Measurements from ENCODE around the gene SPECC1L.

SPECC1L gene

DNA sequence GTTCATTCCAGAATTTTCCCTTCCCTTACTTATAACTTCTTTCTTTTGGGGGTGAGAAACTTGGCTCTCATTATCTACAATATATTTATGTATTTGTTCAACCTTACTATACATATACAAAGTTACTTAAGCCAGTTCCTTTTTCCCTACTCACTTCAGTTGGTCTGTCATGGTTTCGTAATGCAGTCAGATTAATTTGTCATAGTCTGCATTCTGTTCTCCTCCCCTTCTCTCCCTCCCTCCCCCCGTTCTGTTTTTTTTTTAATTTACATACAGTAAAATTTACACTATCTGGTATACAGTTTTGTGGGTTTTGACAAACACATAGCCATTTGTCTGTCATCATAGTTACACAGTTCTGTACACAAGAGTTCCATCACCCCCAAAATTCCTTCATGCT lies 84.9 kb downstream of the SPECC1L start:
- DNase-seq (ENCODE audit: insufficient read length, low spot score), result no peak
- FAIRE-seq, result no peak

DNA sequence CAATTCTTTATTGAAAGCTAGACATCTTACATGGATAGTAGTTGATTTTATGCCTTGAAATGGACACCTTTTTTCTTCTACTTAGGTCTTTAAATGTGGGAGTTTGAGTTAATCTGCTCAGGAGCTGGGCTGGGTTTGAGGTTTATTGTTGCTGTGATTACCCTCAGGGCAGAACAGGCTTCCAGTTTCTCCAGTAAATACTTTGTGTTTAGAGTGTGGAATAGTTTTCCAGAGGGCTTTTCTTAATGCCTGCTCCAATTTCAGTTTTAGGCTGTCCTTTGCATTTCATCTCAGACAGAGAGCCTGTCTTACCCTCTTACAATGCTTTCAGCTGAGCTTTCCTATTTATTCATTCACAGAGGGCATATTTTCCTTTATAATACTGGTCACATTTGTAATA lies 86.9 kb downstream of the SPECC1L start:
- DNase-seq (ENCODE audit: insufficient read length, low spot score), result no peak

DNA sequence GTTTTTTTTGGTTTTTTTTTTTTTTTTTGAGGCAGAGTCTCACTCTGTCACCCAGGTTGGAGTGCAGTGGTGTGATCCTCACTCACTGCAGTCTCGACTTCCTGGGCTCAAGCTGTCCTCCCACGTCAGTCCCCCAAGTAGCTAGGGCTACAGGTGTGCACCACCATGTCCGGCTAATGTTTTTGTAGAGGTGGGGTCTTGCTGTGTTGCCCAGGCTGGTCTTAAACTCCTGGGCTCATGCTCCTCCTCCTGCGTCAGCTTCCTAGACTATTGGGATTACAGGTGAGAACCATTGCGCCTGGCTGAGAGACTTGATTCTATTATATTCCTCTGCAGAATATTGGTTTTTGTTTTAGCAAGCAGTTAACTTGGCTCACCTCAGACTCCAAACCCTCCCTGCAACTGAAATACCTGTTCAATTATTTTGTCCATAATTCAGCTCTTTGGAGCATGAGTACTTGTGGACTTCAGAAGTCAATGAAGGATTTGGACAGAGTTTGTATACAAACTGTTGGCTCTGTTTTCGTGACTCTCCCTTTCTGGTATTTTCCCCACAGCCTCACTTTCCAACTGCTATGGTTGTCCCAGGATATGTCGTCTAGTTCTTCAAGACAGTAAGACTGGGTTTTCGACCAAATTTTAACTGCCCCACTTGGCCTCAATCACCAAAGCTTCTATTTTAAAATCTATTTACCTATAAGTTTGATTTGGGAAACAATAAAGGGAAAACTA lies 87.6 kb downstream of the SPECC1L start:
- DNase-seq (ENCODE audit: insufficient read length, low spot score), result no peak
- no peak for FAIRE-seq

More for the DNA sequence above, 86.9 kb downstream of the SPECC1L start:
- FAIRE-seq, result no peak

DNA sequence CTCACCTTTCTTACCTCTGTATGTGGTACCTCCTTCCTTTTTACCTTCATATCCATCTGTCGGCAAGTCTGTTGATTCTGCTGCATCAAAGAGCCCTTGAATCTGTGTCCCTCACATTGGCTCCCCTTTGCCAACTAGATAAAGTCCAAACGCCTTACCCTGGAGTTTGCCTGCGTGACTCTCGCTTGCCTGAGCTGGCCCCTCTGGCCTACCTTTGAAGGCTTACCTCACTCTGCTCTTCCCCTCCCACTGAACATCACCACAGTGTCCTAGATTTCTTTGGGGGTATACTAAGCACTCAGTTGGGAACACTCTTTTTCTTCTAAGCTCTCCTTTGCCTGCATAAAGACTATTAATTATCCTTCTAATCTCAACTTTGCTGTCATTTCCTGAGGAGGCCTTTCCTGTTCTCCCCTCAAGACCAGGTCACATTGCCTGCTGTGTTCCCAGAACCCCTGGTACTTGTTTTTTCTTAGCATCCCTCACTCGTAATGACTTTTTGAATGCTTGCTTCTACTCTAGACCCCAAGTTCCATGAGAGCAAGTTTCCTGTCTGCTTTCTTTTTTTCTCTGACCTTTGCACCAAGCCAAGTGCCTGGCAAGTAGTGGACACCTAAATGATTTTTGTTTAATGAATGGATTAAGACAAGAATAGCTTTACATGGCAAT lies 89.0 kb downstream of the SPECC1L start:
- no peak for DNase-seq (ENCODE audit: insufficient read length, low spot score)
- no peak for FAIRE-seq

DNA sequence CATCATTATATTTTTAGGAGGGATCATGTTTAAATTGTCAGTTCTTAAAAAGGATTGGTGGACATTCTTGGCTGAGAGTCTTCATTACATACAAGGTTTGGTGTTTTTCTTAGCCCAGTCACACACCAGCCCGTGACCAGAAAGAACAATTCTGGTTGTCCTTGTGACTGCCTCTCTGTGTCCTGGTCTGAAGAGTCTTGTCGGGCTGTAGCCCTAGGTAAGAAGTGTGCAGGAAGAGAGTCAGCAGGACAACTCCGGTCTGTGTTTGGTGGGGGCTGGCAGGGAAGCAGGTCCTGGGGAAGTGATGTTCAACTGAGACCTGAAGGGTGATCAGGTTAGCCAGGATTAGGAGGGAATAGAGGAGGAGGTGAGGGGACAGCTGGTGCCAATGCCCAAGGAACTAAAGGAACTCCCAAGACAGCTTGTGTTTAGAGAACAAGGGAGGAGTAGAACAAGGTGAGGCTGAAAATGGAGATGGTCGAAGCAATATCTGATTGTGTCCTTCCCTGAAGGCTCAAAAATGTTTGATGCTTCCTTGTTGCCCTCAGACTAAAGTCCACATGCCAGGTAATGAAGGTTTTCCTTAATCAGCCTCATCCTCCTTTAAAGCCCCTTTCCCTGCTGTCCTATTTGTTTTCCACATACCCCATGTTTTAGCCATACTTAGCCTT lies 91.5 kb downstream of the SPECC1L start:
- DNase-seq (ENCODE audit: insufficient read length, low spot score) (no peak), FAIRE-seq (no peak)

DNA sequence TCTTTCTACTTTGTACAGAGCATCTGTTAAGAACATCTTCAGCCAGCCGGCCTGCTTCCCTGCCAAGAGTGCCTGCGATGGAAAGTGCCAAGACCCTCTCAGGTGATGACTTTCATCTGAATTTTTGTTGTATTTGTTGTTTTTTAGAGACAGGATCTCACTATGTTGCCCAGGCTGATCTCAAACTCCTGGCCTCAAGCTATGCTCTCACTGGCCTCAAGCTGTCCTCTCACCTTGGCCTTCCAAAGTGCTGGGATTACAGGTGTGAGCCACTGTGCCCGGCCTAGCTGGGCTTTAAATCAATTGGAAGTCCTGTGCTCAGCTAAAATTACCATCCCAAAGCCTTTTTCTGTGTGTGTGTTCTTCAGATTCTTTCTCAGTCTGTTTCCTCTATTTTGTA lies 92.6 kb downstream of the SPECC1L start:
- FAIRE-seq, result no peak
- no peak for DNase-seq (ENCODE audit: insufficient read length, low spot score)

DNA sequence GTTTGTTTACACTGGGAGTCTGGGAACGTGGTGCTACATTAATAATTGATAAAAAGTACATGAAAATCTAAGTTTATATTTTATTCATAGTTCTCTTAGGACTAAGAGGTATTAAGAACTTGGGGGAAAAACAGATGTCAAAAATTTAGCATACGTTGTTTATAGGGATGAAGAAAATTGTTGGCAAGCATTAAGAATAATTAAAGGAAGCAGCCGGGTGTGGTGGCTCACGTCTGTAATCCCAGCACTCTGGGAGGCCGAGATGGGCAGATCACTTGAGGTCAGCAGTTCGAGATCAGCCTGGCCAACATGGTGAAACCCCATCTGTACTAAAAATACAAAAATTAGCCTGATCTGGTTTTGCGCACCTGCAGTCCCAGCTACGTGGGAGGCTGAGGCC lies 96.1 kb downstream of the SPECC1L start:
- FAIRE-seq, result no peak
- DNase-seq (ENCODE audit: insufficient read length, low spot score), result no peak

DNA sequence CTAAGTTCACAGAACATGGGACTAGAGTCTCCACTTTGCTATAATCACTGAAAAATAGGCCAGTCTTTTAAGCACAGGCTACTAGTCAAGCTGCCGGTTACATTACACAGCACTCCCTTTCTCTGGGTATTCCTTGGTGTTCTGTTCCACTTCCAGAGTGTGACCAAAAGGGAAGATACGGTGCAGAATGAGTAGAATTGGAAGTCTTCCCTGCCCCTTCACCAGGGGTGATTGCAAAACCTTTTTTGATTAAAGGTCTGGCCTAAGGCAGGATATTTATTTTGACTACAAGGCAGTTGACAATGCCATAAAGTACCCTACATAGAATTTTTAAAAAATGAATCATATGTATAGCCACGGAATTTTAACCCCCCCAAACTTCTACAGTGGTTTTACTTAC lies 97.2 kb downstream of the SPECC1L start:
- DNase-seq (ENCODE audit: insufficient read length, low spot score), result no peak
- no peak for FAIRE-seq

DNA sequence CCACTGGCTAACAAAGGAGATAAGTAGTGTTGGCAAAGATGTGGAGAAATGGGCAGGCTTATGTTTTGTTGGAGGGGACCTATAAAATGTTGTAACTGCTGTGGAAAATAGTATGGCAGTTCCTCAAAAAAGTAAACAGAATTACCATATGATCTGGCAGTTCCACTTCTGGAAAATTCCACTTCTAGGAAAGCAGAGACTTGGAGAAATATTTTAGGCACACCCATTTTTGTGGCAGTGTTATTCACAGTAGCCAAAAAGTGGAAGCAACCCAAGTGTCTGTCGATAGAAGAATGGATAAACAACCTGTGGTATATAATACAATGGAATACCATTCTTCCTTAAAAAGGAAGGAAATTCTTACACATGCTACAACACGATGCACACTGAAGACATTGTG lies 99.8 kb downstream of the SPECC1L start:
- FAIRE-seq (no peak), DNase-seq (ENCODE audit: insufficient read length, low spot score) (no peak)

DNA sequence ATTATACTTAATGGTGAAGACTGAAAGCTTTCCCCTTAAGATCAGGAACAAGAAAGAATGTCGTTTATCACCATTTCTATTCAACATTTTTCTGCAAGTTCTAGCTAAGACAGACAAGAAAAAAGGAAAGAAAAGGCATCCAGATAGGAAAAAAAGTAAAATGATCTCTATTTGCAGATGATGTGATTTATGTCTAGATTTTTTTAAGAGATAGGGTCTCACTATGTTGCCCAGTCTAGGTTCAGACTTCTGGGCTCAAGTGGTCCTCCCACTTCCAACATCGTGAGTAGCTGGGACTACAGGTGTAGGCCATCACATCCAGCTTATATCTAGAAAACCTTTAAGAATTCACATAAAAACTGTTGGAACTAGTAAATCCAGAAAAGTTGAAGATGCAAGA lies 105.4 kb downstream of the SPECC1L start:
- DNase-seq (ENCODE audit: insufficient read length, low spot score) (no peak), FAIRE-seq (no peak)

DNA sequence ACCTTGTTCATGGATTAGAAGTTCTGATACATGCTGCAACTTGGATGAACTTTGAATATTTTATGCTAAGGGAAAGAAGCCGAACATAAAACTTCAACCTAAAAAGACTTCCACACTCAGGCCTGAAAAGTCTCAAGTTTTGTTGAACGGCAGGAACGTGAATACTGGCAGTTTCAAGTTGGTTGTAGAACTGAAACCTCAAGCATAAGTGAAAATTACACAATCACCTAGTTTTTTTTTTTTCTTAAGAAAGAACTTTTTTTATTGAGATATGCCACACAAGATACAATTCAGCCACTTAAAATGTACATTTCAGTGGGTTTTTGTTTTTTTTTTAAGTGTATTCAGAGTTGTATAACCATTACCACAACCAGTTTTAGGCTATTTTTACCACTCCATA lies 106.0 kb downstream of the SPECC1L start:
- DNase-seq (ENCODE audit: insufficient read length, low spot score) (no peak), FAIRE-seq (no peak)

DNA sequence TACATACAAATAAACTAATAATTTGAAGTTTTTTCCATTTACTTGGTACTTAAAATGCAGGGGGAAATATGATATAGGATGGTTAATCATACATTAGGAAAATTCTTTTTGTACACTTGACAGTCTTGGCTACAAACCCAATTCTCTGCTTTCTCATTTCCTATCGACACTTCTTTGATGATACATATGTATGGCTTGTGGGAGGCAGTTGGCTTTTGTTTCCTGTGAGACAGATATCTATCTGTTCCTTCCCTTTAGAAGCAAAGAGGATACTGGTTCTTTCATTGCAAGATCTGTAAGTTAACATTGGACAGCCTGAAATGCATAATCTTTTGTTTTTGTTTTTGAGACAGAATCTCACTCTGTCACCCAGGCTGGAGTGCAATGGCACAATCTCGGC lies 108.9 kb downstream of the SPECC1L start:
- no peak for DNase-seq (ENCODE audit: insufficient read length, low spot score)
- FAIRE-seq, result no peak

DNA sequence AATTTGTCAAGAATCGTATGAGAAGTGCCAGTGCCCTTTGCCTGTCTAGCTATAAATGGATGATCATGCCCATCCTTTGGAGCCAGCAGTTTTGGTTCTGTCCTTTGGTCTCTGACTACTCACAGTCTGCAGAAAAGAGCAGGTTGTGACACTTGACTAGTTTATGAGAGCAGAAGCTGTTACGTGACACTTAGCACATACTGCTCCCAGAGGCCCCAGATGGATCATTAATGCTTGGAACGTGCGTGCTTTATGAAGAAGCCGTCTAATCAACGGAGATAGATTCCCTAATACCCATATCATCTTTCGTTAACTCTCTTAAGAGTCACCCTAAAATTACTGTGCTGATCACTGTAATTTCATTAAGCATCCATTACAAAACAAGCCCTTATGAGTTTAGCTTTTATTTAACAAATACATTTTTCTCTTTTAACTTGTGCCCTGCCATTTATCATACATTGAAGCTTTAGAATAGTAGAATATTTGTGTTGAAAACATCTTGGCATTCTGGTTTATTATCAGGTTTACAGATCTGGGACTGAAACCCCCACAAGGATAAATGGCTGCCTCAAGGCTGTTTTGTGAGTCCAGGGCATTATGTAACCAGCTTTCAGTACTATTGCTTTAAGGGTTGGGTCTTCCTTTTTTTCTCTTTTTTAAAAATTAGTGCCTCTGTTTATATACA lies 109.7 kb downstream of the SPECC1L start:
- DNase-seq (ENCODE audit: insufficient read length, low spot score) (no peak), FAIRE-seq (no peak)

DNA sequence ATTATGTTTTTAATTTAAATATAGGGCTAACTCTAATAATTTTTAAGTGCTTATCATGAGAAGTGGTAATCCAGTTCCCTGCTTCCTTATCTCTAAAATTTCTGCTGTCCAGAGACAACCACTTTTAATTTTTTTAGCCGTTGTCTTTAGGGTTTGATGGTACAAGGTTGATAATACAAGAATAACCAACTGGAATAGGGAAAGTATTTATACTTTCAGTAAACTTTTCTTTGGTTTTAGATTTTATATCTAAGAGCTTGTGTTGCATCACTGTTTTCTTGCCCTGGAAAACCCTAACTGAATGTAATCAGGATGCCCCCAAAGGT lies 110.2 kb downstream of the SPECC1L start:
- FAIRE-seq (no peak), DNase-seq (ENCODE audit: insufficient read length, low spot score) (no peak)

DNA sequence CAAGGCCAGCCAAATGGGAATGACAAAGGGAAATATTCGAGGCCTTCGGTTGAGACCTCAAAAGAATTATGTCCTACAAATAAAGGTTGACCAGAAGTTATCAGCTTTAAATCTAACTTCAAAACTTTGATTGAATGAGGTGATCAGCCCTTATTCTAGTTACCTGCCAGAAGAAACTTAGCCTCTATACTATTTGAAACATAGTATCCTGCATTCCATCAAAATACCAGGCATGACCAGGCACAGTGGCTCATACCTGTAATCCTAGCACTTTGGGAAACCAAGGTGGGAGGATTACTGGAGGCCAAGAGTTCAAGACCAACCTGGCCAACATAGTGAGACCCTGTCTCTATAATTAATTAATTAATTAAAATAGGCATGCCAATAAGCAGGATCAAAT lies 112.4 kb downstream of the SPECC1L start:
- DNase-seq (ENCODE audit: insufficient read length, low spot score) (no peak), FAIRE-seq (no peak)

DNA sequence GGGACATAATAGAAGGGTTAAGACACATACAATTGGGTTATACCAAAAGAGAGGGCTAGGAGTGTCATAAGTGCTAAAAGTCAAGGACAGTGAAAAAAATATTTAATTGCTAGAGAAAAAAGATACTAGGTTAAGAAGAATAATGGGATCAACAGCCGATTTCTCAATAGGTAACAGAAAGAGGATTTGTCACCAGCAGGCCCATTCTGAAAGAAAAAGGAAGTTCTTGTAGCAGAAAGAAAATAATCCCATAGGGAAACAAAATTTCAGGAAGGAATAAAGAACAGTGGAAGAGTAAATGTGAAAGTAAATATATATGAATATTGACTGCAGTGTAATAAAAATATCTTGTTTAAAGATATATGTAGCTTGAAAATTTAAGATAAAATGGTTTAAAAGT lies 113.5 kb downstream of the SPECC1L start:
- FAIRE-seq, result no peak

DNA sequence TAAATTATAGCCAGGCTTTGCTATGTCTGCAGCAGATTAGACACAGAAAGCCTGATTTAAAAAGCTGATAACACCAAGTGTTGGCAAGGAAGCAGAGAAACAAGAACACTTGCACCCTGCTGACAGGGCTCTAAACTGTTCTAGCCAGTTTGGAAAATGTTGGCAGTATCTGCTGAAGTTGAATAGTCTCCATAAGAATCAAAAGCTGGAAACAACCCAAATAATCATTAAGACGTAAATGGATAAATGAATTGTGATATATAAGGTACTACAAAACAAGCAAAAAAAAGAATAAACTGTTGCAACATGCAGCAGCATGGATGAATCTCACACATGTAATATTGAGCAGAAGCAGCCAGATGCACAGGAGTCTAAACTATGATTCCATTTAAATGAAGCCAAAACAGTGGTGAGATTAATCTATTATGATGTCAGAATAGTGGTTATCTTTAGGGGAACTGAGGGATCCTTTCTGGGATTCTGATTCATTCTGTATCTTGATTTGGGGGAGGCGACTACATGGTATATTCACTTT lies 116.4 kb downstream of the SPECC1L start:
- FAIRE-seq (peak; percentile 23), DNase-seq (ENCODE audit: insufficient read length, low spot score) (no peak)

More for the DNA sequence above, 113.5 kb downstream of the SPECC1L start:
- no peak for DNase-seq (ENCODE audit: insufficient read length, low spot score)

DNA sequence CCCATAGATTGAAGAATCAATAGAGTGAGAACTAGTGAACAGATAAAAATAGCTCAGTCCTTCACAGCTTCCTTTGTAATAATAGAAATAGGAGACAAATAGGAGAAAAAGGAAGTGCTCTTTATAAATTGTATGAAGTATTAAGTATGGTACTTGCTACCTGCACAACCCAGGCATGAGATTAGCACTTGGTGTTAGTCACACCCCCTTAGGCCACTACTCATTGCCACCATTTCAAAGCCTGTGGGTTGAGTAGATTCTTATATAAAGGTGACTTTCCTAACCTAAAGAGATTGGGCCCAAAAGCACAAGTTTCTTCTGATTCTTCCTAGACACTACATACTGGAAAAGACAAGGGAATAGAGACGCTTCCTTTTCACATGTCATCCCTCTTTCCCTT lies 119.0 kb downstream of the SPECC1L start:
- DNase-seq (ENCODE audit: insufficient read length, low spot score) (no peak), FAIRE-seq (no peak)

DNA sequence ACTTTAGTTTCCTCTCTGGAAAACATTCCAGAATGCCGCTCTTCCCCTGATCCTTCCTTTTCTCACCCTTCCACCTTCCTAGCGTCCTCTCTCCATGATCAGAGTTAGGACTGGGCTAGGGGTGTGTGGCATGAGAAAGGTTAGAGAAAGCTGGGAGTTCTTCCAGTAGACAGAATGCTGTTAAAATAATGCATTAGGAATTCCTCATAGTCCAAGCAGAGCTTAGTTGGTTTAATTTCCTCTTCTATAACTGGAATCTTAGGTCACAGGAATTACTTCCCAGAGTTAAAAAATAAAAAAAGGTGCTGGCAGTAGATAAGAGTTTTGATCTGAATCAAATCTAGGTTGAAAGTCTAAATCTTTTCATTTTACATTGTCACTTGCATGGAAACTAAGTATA lies 119.5 kb downstream of the SPECC1L start:
- FAIRE-seq (no peak), DNase-seq (ENCODE audit: insufficient read length, low spot score) (no peak)

DNA sequence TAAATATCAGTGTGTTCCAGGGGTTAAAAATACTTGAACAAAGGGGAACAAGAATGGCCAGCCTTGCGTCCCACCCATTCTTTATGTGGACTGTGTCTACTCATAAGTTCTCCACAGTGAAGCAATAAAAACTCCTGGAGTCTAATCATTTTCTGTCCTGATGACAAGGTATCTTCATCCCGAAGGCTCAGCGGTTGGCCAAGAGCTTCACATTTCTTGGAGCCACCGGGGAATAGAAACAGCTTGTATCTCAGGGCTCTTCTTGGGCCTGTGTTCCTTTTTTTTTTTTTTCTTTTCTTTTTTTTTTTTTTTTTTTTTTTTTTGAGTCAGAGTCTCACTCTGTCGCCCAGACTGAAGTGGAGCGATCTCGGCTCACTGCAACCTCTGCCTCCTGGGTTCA lies 119.9 kb downstream of the SPECC1L start:
- FAIRE-seq, result no peak
- no peak for DNase-seq (ENCODE audit: insufficient read length, low spot score)

DNA sequence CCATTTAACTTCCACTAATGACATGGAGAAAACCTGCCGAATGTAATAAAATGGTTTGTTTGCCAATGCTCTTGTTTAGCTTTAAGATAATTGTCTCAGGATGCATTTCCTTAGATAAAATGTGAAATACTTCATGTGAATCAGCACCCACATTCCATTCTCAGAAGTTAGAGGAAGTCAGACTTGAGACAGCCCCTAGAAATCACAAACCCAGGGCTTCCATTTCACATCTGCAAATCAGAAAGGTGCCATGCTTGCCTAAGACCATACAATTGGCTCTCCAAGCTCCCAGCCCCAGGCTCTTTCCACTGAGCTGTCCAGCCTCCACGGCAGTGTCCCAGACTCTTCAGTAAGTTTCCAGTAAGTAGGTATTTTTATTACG lies 121.2 kb downstream of the SPECC1L start:
- no peak for DNase-seq (ENCODE audit: insufficient read length, low spot score)

More for the DNA sequence above, 121.2 kb downstream of the SPECC1L start:
- no peak for FAIRE-seq
